ENCODE measurements around the gene DENND5A.
"Not testable (repeated sequence)": the region's sequence is repeated elsewhere in the genome, so short reads cannot be mapped to it uniquely, and the experiment has no call there.

DENND5A gene

GRCh38 chr11:9264316-9265210 lies 587 bp downstream of the DENND5A start:
- no peak for DNase-seq

- no peak for DNase-seq
Measured at GRCh38 chr11:9263840-9264315, 1.3 kb downstream of the DENND5A start.

- DNase-seq, result not testable (repeated sequence)
Measured at GRCh38 chr11:9260838-9261146, 4.4 kb downstream of the DENND5A start.

- DNase-seq, result no peak
Measured at GRCh38 chr11:9259981-9260837, 4.9 kb downstream of the DENND5A start.

- DNase-seq, result not testable (repeated sequence)
Measured at GRCh38 chr11:9258279-9258678, 6.9 kb downstream of the DENND5A start.

GRCh38 chr11:9254416-9254815 lies 10.7 kb downstream of the DENND5A start:
- DNase-seq, result no peak

GRCh38 chr11:9253086-9253485 lies 12.1 kb downstream of the DENND5A start:
- no peak for DNase-seq

- no peak for DNase-seq
Measured at GRCh38 chr11:9251311-9251710, 13.8 kb downstream of the DENND5A start.

GRCh38 chr11:9250139-9250582 lies 15.0 kb downstream of the DENND5A start:
- no peak for DNase-seq

GRCh38 chr11:9249252-9249651 lies 15.9 kb downstream of the DENND5A start:
- no peak for DNase-seq

- DNase-seq, result no peak
Measured at GRCh38 chr11:9247863-9248262, 17.3 kb downstream of the DENND5A start.

- not testable (repeated sequence) for DNase-seq
Measured at GRCh38 chr11:9236242-9236641, 28.9 kb downstream of the DENND5A start.

- no peak for DNase-seq
Measured at GRCh38 chr11:9232482-9232881, 32.7 kb downstream of the DENND5A start.

- no peak for DNase-seq
Measured at GRCh38 chr11:9231848-9232177, 33.3 kb downstream of the DENND5A start.

- DNase-seq, result no peak
Measured at GRCh38 chr11:9230296-9230695, 34.9 kb downstream of the DENND5A start.

- DNase-seq, result no peak
Measured at GRCh38 chr11:9228091-9228490, 37.1 kb downstream of the DENND5A start.

- no peak for DNase-seq
Measured at GRCh38 chr11:9225748-9226298, 39.3 kb downstream of the DENND5A start.

- DNase-seq, result no peak
Measured at GRCh38 chr11:9222654-9223053, 42.5 kb downstream of the DENND5A start.

- DNase-seq, result not testable (repeated sequence)
Measured at GRCh38 chr11:9220853-9221252, 44.3 kb downstream of the DENND5A start.

- no peak for DNase-seq
Measured at GRCh38 chr11:9219572-9219971, 45.6 kb downstream of the DENND5A start.

GRCh38 chr11:9219115-9219514 lies 46.0 kb downstream of the DENND5A start:
- no peak for DNase-seq

- DNase-seq, result no peak
Measured at GRCh38 chr11:9214765-9215164, 50.4 kb downstream of the DENND5A start.

- DNase-seq, result no peak
Measured at GRCh38 chr11:9211322-9211721, 53.8 kb downstream of the DENND5A start.

- no peak for DNase-seq
Measured at GRCh38 chr11:9210922-9211320, 54.2 kb downstream of the DENND5A start.
